Stimulated activated CD8-positive, alpha-beta memory T cell treated with anti-CD3 and anti-CD28 coated beads, Interleukin-4, amount 100 ng/mL, for 48 hours (primary cell): Measurements from ENCODE around the gene B3GNT7.
"Not testable (repeated sequence)": the region's sequence is repeated elsewhere in the genome, so short reads cannot be mapped to it uniquely, and the experiment has no call there.

Experiments
- DNase-seq: peaks from one replicate; pipeline ENCODE4 v3.0.0-alpha.2; 2020

B3GNT7 gene

DNA sequence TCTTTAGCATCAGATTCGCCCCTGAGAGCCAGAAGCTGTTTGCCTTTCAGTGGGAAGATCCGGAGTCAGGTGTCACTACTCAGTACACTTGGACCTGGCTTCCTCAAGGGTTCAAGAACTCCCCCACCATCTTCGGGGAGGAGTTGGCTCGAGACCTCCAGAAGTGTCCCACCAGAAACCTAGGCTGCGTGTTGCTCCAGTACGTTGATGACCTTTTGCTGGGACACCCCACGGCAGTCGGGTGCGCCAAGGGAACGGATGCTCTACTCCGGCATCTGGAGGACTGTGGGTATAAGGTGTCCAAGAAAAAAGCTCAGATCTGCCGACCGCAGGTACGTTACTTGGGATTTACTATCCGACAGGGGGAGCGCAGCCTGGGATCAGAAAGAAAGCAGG is 8.7 kb downstream of the B3GNT7 start:
- DNase-seq = not testable (repeated sequence)

DNA sequence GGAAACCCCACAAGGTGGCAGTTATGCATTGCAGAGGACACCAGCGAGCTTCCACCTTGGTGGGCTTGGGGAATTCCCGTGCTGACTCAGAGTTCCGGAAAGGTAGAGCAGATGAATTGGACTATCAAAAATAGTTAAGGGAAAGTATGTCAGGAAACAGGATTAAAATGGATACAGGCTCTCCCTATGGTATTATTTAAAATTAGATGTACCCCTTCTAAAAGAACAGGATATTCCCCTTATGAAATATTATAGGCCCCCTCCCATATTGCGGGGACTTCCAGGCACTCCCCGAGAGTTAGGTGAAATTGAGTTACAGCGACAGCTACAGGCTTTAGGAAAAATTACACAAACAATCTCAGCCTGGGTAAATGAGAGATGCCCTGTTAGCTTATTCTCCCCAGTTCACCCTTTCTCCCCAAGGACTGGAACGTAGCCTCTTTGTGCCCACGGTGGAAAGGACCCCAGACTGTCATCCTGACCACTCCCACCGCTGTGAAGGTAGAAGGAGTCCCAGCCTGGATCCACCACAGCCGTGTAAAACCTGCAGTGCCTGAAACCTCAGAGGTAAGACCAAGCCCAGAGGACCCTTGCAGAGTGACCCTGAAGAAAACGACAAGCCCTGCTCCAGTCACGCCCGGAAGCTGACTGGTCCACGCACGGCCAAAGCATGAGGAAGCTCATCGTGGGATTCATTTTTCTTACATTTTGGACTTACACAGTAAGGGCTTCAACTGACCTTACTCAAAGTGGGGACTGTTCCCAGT is 10.3 kb downstream of the B3GNT7 start:
- DNase-seq = peak; percentile 61

DNA sequence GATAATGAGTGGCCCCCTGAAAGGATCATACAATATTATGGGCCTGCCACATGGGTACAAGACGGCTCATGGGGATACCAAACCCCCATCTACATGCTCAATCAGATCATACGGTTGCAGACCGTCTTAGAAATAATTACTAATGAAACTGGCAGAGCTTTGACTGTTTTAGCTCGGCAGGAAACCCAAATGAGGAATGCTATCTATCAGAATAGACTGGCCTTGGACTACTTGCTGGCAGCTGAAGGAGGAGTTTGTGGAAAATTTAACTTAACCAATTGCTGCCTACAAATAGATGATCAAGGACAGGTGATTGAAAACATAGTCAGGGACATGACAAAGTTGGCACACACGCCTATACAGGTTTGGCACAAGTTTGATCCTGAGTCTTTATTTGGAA is 12.2 kb downstream of the B3GNT7 start:
- DNase-seq = not testable (repeated sequence)

DNA sequence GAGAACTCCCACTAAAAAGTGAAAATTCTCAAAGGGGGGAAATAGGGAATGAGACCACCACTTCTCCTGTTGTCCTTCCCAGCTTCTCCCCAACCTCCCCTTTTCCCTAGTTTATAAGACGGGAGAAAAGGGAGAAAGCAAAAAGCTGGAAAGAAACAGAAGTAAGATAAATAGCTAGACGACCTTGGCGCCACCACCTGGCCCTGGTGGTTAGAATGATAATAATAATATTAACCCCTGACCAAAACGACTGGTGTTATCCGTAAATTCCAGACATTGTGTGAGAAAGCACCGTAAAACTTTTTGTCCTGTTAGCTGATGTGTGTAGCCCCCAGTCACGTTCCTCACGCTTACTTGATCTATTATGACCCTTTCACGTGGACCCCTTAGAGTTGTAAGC is 12.8 kb downstream of the B3GNT7 start:
- not testable (repeated sequence) for DNase-seq

DNA sequence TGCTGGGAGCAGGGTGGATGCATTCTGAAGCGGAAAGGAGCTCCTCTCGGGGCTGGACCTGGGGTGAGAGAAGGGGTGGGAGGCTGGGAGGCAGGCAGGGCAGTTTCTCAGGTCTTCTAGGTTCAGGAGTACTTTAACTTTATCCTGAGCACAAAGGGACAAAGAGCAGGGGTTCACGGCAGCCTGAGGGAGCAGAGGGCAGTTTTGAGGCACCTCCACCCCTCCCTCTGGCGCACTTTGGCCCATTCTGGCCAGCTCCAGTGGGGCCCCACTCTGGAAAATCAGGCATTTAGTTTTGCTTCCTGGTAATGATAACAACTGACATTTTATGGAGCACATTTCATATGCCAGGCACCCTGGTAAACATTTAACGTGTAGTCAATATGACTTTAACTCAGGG is 14.3 kb downstream of the B3GNT7 start:
- no peak for DNase-seq

DNA sequence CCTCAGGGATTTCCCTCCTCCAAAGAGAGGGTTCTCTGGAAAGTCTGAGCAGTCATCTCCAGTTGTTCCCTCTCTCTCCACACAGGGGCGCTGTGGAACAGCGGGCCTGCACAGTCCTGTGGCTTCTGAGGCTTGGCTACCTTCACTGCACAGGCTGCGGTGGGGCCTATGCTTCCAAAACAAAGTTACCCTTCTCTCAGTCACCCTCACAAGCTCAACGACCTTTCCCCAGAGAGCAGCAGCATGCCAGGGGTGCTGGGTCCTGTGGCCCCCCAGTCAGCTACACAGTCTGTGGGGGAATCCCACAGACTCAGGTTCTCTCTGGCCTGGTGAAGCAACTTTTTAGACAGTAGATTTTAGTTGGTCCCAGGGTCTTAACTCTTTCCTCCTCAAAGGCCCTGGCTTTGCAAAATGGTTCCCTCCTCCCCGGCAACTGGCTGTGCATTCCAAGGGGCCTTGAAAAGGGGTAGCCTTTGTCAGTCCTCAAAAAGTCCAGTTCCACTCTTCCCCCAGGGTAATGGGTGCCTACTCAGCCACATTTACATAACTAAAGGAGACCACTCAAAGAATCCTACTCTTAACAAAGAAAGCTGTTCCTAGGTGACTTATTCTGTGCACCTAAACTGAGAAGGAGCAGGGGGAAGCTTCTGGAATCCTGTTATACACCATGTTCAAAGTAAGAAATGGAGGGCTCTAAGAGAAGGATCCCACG is 14.9 kb downstream of the B3GNT7 start:
- DNase-seq = no peak

DNA sequence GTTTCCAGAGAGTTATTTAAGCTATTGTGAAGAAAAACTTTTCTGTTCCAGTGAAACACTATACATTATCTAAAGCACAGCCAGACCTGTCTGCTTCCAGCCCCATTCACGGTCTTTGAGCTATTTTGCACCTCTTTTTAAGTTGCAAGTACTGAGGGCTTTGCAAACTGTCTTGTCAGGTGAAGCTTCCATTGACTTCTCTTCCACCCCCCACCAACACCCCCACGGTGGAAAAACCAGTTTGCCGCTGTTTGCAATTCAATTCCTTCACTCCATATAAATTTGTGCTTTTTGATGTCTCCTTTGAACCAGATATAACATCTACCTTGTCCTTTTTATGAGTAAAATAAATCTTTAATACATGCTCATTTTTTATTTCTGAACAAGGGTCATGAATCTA is 15.7 kb downstream of the B3GNT7 start:
- DNase-seq = no peak

DNA sequence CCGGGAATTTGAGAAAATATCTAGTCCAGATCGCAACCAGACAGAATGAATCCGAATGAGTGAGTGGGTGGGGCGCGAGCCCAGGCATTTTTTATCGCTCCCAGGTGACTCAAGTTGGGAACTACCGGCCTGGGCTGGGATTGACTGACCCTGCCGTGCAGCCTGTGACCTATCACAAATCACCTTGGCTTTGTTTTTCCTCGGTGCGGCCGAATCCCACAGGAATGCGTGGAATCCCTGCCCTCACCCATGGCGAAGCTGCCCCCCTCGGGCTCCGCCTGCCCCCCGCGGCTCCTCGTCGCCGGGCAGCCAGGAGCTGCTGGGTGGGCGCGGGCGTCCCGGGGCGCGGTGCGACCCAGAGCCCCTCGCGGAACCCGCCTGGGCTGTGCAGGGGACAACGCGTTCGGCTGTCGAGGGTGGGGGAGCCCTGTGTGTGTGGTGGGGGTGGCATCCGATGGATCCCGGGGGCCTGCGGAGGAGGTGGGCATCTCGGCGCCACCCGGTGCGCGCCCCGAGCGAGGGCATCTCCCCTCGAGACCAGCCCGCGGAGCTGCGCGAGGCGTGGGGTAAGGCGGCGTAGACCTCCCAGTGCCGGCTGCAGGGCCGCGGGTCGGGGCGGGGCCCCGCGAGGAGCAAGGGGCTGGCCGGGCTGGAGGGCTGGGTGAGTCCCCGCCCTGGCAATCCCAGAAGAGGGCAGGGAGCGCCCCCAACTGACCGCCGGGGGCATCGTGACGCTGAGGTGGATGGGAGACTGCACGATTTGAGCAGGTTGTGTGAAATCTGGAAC is 16.5 kb downstream of the B3GNT7 start:
- peak; percentile 88 for DNase-seq

DNA sequence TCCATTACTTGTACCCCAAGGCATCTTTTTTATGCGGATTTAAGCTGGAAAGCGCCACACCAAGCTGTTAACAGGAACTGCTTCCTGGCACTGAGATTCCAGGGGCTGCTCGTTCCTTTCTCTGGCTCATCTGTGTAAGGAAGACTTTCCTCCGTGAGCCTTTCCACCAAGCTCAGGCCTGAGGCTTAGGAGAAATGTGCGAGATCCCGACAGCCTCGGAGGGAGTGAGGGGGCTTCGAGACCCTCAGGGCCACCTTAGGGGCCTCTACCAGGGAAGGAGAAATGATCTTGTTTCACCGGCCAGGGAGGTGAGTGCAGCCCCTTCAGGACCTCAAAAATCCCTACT is 17.1 kb downstream of the B3GNT7 start:
- DNase-seq = no peak

DNA sequence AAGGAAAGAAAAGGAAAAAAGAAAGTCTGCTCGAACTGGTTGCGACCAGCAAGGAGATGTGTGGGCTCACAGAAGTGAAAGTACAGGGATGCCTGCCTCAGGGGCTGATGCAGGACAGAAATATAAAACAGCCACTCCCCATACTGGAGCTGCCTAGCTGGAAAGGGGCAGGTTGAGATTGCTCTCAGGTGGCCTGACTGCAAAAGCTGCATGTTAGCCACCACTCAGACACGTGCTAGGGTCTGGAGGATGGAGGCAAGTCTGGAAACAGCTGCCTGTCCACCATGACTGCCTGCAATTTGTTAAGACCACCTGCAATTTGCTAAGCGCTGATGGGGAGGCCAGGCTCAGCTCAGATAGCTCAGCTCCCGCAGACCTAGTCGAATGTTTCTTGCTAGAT is 17.9 kb downstream of the B3GNT7 start:
- DNase-seq = no peak

DNA sequence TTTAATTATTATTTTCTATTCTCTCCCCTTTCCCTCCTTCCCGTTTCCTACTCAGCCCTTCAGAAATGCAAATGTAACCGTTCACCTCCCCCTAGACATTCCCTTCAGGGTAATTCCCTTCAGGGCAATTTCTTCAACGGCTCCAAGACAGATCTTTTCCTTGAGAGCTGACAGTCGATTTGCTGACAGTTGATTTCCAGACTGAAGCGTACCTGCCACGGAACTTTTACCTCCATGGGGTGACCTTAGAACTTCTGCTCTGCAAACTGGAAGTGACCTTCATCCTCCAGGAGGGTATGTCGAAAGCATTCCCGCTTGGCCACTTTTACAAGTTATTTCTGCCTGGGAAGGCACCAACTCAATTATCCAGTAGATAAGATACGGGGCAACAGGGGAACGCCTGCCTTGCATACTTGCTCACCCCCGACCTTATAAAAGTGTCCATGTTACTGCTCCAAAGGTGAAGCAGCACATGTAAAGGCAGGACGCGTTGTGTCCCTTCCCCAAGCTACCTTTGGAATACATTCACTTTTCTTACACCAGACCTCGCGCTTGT is 18.5 kb downstream of the B3GNT7 start:
- DNase-seq = no peak

DNA sequence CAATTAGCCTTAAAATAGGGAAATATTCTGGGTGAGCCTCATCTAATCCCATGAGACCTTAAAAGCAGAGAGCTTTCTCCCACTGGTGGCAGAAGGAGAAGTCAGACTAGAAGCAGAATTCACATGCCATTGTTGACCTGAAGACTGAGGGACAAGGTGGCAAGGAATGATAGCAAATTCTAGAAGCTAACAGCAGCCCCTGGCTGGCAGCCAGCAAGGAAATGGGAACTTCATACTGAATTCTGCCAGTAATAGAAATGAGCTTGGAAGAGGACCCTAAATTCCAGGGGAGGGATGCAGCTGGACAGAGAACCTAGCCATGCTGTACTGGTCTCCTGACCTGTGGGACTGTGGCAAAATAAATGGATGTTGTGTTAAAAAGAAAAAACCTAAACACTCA is 19.5 kb downstream of the B3GNT7 start:
- DNase-seq = no peak

DNA sequence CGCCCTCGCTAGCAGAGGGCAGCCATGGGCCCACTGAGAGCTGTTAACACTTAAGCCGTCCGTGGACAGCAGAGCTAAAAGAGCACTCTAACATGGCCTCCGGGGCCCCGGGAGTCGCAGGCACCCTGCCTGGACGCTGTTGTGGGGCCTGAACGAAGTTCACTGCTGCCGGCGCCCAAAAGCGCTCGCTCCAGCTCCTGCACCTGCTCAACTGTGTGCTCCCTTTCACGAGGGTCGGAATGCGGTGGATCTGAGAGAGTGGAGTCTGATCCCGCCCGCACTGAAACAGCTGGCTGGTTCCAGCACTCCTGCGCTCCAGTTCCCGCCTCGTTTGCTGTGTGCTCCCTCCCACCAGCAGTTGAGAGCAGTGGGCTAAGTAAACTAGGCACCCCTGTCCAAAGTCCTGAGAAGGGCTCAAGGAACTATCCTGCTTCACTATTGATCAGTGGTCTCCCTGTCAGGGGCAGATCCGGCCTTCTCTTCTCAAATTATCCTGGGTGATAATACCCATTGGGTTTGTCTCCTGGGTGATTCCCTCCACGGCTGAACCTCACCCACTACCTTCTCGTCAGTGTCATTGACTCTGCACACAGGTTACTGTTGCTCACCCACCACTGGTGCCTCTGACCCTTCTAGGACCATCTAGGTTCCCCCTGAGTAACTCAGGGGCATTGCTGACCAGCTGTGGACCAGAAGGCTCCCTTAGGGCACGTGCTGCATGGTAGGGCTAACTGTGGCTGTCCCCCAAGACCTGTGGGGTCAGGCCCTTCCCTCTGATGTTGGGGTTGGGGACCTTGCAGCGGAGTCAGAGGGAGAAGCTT is 23.5 kb downstream of the B3GNT7 start:
- DNase-seq = no peak

DNA sequence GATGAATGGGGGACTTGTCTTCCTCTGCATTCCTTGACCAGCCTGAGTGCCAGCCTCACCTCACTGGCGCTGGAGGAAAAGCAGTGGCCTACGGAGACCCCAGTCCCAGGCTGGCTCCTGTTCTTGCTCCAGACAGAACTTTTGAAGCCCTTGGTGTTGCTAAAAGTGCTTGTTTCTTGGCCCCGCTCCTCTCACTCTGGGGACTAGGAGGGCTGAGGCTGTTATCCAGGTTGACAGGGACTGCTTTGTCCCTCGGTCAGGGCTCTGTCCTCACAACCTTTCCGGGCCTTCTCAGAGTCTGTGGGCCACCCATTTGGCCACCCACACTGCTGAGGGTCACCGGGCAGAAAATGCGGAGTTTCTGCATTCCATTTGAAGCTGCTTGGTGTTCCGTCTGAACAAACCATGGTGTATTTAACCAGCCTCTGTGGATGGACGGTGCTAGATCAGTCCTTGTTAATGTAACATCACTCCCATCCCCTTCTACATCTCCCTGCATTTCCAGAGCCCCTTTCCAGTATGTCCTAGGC is 25.6 kb downstream of the B3GNT7 start:
- DNase-seq = no peak

DNA sequence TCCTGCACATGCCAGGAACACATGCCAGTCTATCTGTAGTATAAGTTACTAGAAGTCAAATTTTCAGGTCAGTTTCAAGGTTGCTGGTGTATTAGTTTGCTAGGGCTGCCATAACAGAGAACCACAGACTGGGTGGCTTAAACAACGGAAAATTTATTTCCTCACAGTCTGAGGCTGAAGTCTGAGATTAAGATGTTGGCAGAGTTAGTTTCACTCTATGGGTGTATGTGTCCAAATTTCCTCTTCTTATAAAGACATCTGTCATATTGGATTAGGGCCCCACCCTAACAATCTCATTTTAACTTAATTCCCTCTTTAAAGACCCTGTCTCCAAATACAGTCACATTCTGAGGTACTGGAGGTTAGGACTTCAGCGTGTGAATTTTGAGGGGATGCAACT is 26.5 kb downstream of the B3GNT7 start:
- no peak for DNase-seq

DNA sequence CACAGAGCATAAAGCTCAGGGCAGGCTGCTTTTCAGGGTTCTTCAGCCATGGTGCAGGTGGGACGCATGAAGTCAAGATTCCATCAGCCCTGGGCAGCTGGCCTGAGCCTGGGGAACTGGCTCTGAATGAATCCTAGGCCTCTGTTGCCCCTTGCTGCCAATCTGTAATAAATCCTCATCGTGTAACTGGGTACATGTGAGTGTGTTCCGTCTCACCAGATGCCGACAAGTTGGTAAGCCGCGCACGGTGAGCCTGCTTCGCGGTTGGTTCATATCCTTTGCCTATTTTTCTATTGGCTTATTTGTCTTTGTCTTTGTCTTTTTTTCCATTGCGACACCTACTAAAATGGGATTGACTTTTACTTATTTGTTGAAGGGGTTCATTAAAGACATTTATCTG is 27.7 kb downstream of the B3GNT7 start:
- no peak for DNase-seq

DNA sequence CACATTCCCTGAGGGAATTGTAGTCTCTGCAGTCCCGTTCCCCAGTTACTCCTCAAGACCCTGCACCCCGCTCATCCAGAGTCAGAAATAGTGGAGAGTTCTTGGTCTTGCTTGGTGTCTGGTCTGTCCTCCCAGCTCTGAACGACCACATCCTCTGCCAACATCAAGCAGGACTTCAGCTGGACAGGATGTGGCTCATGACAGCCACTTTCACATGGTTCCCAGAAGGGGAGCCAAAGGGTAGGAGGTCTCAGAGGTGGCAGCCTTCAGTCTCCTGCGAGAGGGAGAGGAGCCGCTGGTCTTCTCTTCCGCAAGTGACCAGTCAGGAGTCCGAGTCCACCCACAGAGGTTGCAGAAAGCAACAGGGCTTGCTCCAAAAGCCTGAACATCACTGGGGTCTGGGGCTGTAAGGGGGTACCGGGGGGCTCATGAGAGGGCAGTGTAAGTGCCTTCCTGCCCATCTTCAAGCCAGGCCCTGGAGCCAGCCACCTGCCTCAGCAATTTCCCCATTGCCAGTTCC is 29.8 kb downstream of the B3GNT7 start:
- no peak for DNase-seq

DNA sequence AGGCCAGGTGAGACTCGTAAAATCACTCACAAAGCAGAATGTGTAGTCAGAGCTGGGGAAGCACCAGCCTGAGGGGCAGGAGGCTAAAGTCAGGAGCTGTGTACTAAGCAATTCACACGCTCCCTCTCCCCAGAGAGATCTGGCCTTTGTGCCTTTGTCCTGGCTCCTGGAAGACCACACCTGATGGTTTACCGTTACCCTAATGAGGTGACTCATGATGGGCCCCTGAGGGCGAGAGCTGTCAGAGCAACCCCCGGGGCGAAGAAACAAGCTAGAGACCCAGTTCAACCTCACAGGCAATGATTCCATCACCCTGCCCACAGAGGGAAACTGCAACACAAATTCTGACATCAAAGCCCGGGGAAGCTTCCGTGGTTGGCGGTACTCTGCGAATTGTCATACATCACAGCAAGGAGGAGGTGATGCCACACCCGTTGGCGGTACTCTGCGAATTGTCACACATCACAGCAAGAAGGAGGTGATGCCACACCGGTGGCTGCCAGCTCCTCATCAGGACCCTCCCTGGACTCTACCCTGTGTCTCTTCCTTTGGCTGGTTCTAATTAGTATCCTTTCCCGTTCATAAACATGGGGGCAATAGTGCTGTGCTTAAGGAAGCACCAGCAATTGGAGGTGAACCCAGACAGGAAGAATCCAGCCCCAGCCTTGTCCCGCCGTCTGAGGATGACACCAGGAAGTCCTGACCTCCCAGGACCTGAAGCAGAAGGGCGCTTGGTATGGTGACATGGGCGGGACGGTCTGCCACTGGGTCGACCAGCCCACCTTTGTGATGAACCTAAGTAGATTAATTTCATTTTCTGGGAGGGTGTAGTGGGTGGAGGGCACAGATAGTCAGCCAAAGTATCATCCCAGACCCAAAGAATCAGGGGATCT is 30.5 kb downstream of the B3GNT7 start:
- peak; percentile 55 for DNase-seq

DNA sequence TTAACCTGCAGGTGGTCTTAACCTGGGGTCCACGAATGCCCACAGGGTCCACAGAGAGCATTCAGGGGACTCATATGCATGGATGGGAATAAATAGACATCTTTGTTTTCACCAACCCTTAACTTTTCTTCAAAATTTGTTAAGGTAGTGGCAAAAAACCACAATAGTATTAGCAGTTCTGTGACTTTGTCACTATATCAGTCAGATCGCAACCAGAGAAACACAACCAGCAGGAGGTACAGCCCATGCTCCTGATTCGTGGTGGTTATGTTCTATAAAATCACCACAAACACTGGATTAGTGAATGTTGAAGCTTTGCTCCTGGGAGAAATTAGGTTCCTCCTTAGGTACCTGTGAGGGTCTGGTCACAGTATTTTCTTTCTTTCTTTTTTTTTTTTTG is 31.6 kb downstream of the B3GNT7 start:
- DNase-seq = no peak

DNA sequence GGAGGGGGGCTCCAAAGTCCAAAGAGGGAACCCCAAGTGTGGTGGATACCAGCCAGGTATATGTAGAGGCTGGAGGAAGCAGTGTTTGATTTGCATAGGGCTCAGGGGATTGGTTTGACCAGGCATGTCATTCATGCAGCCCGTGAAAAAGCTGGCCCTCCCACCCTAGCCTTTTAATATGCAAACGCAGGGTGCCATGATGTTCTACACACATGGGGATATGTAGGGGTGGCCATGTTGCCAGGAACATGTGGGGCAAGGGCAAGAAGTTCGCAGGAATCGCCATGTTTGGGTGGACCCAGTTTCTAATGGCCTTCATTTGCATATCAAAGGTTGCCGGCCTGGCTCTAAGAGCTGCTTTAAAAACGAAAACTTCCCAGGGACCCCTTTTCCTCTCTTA is 33.6 kb downstream of the B3GNT7 start:
- DNase-seq = no peak

DNA sequence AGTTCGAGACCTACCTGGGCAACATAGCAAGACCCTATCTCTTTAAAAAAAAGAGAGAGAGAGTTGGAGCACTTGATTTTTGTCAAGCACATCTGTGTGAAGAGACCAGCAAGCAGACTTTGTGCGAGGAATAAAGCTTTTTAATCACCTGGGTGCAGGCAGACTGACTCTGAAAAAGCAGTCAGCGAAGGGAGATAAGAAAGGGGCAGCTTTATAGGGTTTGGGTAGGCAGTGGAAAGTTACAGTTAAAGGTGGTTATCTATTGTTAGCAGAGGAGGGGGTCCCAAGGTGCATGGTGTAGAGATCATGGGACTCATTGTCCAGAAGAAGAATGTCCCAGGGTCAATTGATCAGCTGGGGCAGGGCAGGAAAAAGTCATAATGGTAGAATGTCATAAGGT is 34.4 kb downstream of the B3GNT7 start:
- DNase-seq = no peak
